HG02970 (cell line): Measurements from ENCODE around the gene PDE1C.

Experiments used
- ATAC-seq: cut with Tn5 transposase; IDR thresholded peaks from one replicate; pipeline ENCODE4 v1.9.1; 2021; ENCODE audit warnings: mild to moderate bottlenecking, moderate library complexity, moderate number of reproducible peaks; ENCODE audit not compliant: unreplicated experiment, low FRiP score

Gene PDE1C

DNA sequence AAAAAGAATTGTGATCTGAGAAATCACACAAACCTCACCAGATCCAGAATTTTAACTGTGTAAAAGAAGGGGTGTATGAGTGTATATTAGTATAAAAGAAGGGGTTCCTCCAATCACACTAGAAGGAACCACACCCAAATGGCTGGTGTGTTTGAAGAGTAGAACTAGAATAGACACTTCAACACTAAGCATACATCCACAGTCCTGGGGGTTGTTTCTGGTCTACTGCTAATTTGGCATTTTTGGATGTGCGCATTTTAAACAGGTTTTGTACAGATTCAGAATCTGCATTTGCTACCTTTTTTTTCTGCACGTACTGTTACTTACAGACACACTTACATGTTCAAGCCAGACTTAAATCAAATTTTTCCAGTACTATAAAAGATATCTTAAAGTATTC is 64.6 kb downstream of the PDE1C start:
- ATAC-seq: no peak

DNA sequence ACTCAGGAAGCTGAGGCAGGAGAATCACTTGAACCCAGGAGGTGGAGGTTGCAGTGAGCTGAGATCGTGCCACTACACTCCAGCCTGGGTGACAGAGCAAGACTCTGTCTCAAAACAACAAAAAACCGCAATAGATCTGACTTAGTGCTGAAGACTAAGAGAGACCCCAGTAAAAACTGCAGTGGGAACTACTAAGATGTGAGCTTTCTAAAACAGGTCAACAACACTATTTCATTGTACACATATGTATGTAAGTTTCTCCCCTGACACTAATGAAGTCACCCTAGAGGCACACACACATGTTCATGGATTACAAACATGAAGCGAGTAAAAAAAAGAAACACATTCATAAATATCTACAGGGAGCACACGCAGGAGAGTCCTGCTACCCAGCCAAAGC is 68.3 kb downstream of the PDE1C start:
- ATAC-seq: no peak

DNA sequence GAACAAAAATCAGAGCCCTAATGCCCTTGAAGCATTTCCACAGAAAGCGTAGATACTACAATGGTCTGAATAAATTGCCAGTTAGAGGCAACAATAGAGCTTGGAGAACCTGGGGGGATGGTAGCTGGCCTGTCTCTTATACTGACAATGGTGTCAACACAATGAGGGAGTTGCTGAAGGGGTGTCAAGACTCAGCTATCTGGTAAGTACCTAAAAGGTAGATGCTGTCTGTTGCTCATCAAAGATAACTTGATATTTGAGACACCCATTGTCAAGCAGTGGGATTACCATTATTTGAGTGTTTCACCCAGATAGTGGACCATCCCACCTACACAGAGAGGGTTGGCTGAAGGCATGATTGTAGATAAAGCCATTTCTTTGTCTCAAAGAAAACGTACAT is 72.8 kb downstream of the PDE1C start:
- no peak for ATAC-seq

DNA sequence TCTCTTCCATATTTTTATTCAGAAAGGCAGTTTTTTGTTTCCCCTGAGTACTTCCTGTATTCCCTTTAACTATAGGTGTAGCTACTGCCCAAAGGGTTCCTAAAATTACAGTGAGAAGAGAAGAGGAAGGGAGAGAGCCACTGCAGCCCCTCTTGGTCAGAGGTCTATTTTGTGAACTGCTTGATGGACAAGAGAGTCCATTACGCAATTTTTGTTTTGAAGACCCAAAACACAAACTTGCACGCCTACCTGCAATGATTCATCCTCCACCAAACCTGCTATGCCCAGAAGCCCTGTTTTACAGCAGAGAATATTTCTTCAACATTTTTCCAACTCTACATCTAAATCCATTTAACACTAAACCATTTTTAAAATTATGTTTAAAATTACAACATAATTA is 75.1 kb downstream of the PDE1C start:
- ATAC-seq: no peak

DNA sequence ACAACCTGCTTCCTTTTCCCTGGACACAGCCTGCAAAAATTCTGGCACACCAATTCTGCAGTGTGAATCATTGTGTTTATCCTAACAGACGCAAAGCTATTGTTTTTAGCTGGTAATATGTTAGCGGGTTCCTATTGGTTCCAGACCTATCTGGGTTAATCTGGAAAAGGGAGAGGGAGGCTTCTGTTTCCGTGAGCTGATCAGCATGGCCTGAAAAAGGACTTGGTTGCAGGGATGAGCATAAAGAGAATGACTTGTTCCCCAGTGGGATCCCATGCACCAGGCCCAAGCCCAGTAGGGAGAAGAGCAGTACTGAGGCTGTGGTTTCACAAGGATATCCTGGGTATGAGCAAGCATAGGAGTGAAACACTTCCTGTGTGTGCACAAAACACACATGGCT is 78.4 kb downstream of the PDE1C start:
- ATAC-seq: no peak

DNA sequence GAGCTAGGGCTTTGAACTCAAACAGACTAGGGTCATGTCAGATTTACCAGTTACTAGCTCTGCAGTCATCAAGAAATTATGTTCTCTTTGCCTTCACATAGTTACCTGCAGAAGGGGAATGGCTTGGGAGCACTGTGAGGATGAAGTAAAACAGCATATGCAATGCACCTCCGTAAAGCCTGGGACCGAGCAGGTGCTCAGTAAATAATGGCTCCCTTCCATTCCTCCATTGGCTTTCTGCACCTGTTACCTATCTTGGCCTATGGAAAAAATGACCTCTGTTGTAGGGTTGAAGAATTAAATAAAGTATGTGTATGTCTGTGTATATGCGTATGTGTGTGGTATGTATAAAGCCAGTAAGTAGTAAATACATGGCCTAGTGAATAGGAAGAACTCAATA is 78.8 kb downstream of the PDE1C start:
- no peak for ATAC-seq

DNA sequence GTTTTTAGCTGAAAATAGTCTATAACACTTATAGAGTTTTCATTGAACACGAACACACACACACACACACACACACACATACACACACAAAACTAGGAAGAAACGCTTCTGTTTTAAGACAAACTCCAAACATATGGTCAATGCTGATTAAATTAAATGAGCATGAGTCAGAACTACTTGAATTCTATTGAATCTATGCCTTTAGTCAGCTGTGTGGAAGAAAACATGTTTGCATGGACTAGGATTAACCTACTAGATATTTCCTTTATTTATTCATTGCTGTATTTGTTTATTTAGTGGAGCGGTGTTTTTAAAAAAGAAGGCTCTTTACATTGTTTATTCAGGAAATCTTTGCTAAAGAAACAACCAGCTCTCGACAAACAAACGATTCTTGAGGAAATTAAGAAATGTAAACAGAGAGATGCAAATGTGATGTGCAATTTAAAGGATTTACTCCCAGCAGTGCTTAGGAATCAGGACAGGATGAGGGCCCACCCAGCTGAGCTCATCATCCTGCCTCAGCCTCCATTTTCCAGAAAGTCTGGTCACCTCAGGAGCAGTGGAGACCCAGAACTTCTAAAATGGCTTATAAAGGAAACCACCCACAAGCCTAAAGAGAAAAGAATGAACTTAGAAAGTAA is 83.2 kb downstream of the PDE1C start:
- ATAC-seq: no peak

DNA sequence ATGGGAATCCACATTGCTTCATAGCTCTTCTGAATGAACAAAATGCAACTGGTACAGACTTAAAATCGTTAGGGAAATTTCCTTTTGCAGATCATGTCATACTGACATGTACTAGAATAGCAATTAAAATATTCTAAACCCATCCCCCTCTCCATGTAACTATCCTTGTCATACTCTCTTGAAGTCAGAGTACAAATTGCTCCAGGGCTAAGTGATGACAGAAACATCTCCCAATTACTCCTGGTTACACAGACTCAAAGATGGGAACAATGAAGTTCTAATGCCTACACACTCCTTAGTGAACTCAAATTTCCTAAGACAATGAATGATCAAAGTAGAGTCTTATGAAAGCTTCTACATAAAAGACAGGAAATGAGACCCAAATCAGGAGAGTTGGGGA is 87.2 kb downstream of the PDE1C start:
- no peak for ATAC-seq

DNA sequence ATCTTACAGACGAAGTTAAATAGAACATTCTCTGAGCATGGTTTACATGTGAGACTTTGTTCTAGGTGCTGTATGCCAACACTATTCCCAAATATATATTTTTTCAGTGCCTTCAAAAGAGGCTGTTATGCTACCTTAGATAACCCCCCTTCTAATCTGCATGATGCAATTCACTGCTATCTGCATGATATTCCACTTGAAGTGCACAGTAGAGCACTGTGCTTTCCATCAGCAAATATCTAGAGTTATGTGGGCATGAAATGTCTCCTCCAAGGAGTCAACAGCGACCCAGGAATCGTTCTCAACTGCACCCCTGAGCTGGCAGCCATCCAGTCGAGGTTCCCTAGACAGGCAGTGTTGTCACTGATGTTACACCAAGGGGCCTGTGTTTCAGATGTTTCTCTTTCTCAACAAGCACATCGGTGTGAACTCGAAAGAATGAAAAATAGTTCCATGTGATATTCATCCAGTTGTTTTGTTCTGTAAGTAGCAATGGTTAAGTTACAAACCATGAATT is 88.3 kb downstream of the PDE1C start:
- no peak for ATAC-seq

DNA sequence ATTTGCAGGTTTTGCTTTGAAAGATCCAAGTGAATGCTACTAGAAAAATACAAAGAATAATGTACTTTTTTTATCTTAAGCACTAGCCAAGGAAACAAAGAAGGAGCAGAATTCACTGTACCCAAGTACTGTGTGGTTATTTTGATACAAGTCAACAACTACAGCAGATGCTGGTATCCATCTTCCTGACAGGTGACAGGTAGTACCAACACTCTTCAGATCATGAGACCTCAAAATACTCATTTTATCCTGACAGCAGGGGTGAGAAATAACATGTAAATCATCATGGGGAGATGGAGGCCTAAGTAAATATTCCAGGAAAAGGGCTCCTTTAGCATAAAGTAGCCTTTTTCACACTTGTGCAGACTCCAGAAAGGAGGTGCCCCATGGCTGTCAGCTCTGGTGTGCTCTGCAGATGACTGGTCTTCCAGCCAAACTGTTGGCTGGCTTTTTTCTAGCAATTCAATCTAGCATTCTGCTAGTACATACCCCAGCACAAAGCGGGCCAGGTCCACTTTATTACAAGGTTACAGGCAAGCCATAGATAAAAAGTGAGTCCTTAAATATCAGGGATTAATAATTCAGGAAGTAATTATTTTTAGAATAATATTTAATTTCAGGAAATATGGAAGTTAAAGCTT is 90.4 kb downstream of the PDE1C start:
- no peak for ATAC-seq

DNA sequence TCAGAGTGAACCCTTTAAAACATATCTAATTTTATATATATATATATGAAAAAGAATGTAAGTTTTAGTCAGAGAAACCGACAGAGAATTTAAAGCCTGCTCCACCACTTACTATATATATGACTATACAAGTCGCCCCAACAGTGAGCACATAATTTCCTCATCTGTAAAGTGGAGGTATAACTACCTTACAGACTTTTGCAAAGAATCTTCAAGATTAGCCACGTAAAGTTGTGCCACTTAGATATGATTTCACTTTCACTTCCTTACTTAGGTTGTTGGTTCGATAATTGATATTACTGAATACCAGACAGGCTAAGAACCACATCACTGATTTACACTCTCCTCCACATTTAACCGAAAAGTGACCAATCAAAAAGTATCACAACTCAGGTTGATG is 94.7 kb downstream of the PDE1C start:
- ATAC-seq: no peak

DNA sequence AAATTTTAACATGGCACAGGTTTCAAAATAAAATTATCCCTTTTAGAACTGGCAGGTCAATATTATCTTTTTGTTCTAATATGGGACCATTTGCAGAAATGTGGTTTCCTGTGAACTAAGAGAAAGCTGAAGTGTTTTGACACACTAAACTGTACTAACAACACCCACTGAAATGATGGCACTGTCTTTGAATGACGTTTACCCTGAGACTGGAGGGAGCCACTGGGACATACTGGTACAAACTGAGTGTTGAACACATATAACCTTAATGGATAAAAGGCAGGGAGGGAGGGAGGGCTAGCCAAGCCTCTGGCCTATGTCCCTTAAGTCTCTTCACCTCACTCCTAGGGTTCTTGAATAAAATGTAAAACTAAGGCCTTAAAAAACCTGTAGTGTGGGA is 95.9 kb downstream of the PDE1C start:
- no peak for ATAC-seq

DNA sequence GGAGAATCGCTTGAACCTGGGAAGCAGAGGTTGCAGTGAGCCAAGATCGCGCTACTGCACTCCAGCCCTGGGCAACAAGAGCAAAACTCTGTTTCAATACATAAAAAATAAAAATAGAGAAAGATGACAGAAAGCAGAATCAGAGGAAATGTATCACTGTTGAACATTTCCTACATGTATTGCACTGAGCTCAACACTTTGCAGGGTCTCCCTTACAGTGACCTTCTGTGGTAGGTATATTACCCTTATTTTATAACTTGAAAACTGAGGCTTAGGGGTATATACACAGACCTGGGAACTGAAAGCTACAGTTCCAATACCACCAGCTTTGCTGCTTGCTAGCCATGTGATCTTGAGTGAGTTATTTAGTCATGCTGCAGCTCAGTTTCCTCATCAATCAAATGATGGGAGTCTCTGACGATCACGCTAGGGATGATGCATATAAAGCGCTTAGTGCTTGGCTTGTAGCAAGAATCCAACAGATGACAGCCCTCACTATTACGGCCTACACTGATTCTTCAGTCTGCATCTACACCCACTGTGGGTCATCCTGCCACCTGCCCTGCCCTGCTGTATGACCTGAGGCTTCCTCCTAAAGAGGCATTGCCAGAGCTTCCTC is 99.0 kb downstream of the PDE1C start:
- ATAC-seq: no peak

DNA sequence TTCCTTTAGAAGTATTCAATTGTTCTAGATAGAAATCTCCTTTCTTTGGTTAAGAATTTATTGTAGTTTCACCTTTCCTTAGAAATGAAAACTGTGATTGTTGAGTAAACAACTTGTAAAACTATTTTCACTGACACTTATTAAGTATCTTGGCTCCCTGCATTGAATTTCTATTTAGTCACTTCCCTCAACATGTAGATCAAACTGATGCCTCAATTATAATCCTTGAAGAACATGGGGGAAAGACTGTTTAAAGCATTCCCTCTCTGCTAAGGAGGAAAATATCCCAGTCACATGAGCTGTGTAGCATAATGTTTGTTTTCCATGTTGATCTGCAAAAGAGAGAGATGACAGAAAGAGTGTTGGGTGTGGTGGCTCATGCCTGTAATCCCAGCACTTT is 99.7 kb downstream of the PDE1C start:
- no peak for ATAC-seq

DNA sequence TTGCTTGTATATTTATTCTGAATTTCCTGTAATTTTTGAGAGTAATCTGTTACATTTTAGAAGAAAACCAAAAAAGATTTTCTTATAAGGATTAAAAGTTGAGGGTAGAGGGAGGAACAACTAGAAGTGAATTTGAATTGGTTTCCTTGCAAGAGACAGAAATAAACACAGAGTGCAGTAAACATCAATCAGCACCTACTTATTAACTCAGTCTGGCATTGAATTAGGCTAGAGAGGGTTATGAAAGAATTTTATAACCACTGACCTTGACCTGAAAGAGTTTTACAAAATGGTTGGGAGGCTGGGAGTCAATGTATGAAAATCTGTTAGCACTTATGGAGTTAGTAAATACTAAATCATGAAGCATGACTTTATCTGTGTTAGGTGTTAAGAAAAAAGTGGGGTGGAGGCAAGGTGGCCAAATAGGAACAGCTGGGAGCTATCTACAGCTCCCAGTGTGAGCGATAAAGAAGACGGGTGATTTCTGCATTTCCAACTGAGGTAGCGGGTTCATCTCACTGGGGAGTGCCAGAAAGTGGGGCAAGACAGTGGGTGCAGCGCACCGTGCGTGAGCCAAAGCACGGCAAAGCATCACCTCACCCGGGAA is 106.5 kb downstream of the PDE1C start:
- ATAC-seq: no peak

DNA sequence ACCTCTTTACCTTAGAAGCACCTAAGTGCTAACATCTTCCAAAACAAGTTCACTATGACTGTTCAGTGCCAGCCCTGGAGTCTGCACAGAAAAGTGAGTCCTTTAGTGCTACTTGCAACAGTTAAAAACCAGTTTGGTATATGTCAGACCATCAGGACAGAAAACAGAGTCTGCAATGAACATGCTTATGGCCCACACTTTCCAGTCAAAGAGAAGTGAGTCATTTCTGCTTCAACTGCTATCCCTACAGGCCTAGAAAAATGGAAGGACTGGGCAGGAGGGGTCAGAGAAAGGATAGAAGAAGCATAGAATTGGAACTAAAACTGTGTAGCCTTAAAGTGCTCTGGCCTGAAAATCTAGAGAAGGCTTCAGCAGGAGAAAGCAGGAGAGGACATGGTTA is 108.0 kb downstream of the PDE1C start:
- ATAC-seq: no peak

DNA sequence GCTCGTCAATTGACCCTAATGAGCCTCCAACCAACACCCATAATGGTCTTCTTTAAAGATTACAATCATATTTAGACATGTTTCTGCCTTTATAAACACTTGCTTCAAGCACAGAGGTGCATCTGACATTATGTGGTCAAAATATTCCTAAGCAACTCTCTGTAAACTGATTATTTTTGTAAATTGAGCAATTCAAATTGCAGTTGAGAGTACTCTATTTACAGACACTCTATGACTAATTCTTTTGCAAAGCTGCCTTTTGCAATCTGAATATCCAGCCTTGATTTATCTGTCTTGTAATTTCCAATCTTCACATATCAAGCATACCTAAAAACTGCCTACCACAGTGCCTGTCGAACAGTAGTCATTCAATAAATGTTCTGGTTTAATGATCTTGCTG is 112.0 kb downstream of the PDE1C start:
- no peak for ATAC-seq

DNA sequence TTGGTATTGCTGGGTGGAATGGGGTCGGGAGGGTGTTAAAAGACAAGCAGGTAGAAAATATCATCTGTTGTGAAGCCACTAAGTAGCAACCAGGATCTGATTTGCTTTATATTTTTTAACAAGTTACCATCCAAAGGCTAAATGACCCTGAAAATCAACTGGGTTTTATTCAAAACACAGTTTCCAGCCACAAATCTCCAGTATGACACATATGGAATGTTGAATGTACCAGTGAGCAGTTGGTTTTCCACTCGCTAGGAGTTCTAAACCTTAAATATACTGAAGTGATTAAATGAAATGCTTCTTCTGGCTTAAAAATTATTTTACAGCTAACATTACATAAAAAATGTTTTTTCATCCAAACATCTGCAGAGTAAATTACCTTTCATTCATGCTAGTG is 112.5 kb downstream of the PDE1C start:
- ATAC-seq: no peak

DNA sequence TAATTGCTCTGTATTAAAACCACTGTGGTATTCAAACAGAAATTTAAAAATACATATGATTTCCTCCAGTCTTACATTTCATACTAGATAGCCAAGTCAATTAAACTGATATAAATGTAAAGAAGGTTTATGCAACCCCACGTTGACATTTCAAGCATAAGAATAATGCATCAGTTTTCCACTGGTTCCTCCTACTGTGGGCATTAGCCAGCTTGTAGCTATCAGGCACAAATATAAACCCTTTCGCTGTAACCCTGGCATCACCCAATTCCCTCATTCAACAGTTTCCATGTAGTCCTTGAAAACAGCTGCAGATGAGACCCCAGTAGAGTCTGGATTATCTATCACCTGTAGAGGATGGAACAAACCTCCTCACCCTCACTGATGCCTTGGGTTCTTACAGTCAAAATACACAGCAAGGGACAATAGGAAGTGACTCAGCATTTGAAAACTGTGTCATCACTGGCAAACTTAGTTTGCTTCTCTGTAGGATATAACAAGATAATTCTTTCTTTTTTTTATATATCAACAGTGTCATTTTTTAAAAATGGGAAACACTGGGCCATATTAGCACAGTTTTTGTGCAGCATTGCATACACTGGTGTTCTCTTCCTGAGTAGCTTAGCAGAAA is 113.0 kb downstream of the PDE1C start:
- no peak for ATAC-seq

DNA sequence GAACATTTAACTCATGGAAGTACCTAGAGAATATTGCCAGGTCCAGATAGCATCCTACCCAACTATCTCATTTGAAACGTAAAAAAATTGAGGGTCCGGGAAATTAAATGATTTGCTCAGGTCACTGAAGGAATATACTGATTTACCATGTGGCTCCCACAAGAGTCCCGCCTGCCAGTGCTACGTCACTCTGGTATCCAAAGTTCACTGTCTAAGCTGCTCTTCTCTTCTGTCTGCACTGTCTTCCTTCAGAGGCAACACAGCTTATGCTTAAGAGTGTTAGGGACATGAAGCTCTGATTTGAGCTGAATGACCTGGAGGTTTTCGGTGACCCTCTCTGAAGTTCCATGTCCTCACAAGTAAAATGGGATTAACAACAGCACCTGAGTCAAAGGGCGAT is 114.6 kb downstream of the PDE1C start:
- no peak for ATAC-seq

DNA sequence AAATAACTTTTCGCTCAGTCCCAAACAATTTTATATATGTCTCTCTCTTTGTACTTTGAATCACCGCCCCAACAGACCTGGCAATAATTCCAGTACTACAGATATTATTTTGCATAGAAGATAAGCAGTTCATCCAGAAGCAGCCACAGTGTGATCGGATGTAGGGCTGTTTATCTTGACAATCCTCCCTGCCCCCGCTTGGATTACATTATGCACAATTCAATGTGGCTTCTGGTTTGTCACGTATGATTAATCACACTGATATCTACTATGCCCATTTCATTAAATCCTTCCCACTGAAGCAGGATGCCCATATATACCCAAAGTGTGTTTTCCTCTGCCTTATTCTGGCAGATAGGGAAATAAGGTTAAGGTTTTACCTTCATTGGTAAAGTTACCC is 115.2 kb downstream of the PDE1C start:
- no peak for ATAC-seq
